Omental fat pad (tissue), 4 donors: ENCODE measurements around the gene KRT73. TPM values are rescaled to one million over a fixed set of nuclear protein-coding genes. Genes with fewer than 3 reads are reported as not detected.

ENCODE experiments used
- ATAC-seq: fragments of 150-250 bp; one replicate; pipeline ENCODE4 v1.9.1; 2016; ENCODE audit warnings: mild to moderate bottlenecking, moderate library complexity; ENCODE audit not compliant: low FRiP score
- DNase-seq: peaks from one replicate; pipeline ENCODE4 v3.0.0-alpha.2; 2019; ENCODE audit warnings: low spot score
- CTCF ChIP-seq, 3 donors: fragments of 450-650 bp; IDR thresholded peaks; one replicate each; pipeline ENCODE4 v1.5.1; 2016 to 2017; ENCODE audit warnings: antibody characterized with exemption in 3 of 3, mild to moderate bottlenecking in 3 of 3, moderate library complexity in 2 of 3
- total RNA-seq, 4 donors: library from RNA; depleted of rRNA; stranded (reverse); fragments of >200 nt; gene quantifications; one replicate each; pipeline ENCODE4 v1.1.0, GENCODE V29; 2016

The KRT73 gene
- total RNA-seq, 4 donors from 2014 or later = not detected

GRCh38 chr12:52608161-52608560 is 10.2 kb downstream of the KRT73 start:
- DNase-seq (no peak), ATAC-seq (no peak)
- TF ChIP-seq CTCF (IDR thresholded peaks at IDR 0.05) = no peak

GRCh38 chr12:52607314-52607713 is 11.0 kb downstream of the KRT73 start:
- ATAC-seq = no peak
- no peak for DNase-seq
- TF ChIP-seq CTCF (IDR thresholded peaks at IDR 0.05) = no peak

- DNase-seq = no peak
- ATAC-seq = no peak
- TF ChIP-seq CTCF (IDR thresholded peaks at IDR 0.05) = no peak
Observed at GRCh38 chr12:52606581-52607218, 11.7 kb downstream of the KRT73 start.

GRCh38 chr12:52606096-52606495 is 12.3 kb downstream of the KRT73 start:
- DNase-seq (no peak), ATAC-seq (no peak)
- TF ChIP-seq CTCF (IDR thresholded peaks at IDR 0.05) = no peak

- TF ChIP-seq CTCF (IDR thresholded peaks at IDR 0.05) = no peak
- ATAC-seq (no peak), DNase-seq (no peak)
Observed at GRCh38 chr12:52605542-52605941, 12.8 kb downstream of the KRT73 start.

- no peak for TF ChIP-seq CTCF (IDR thresholded peaks at IDR 0.05)
- ATAC-seq (no peak), DNase-seq (no peak)
Observed at GRCh38 chr12:52604859-52605258, 13.5 kb downstream of the KRT73 start.

GRCh38 chr12:52603314-52603713 is 15.0 kb downstream of the KRT73 start:
- no peak for TF ChIP-seq CTCF (IDR thresholded peaks at IDR 0.05)
- DNase-seq = no peak
- ATAC-seq = no peak
